Upper lobe of left lung (tissue), 4 donors: ENCODE results near the gene POLR3G.

ENCODE experiments used
- CTCF ChIP-seq, 6 experiments: fragments of 450-650 bp in 4 of 6; fragments of 200-600 bp in 2 of 6; sonication (generic) in 2 of 6; IDR thresholded peaks; one replicate each; pipeline ENCODE4 v1.5.1; 2016 to 2019; ENCODE audit warnings: antibody characterized with exemption in 6 of 6
- EP300 ChIP-seq, 4 donors: sonication (generic); formaldehyde crosslinking; IDR thresholded peaks; one replicate each; pipeline ENCODE4 v1.5.1; 2017; ENCODE audit warnings: antibody characterized with exemption in 4 of 4, control low read depth in 2 of 4
- POLR2A ChIP-seq, 4 donors: fragments of 450-650 bp; IDR thresholded peaks; one replicate each; pipeline ENCODE4 v1.5.1; 2016 to 2017; ENCODE audit warnings: antibody characterized with exemption in 4 of 4, mild to moderate bottlenecking in 2 of 4
- POLR2AphosphoS5 ChIP-seq, 2 donors: sonication (generic); formaldehyde crosslinking; IDR thresholded peaks; one replicate each; pipeline ENCODE4 v1.5.1; 2017; ENCODE audit warnings: antibody characterized with exemption in 2 of 2

- TF ChIP-seq CTCF (IDR thresholded peaks at IDR 0.05): no peak
- no peak for TF ChIP-seq POLR2AphosphoS5 (IDR thresholded peaks at IDR 0.05)
- TF ChIP-seq POLR2A (IDR thresholded peaks at IDR 0.05): no peak
- TF ChIP-seq EP300 (IDR thresholded peaks at IDR 0.05): no peak
Observed at GRCh38 chr5:90557871-90558270, 83.2 kb downstream of the POLR3G start.
